Pulmonary artery endothelial cell (primary cell): ENCODE results near the gene CLDN9. TPM values are rescaled to one million over a fixed set of nuclear protein-coding genes. Genes with fewer than 3 reads are reported as not detected.

Experiments used
- DNase-seq: peaks from one replicate; pipeline ENCODE4 v3.0.0-alpha.2; 2011; ENCODE audit warnings: low read depth, low spot score
- total RNA-seq: library from RNA; depleted of rRNA; stranded (reverse); fragments of >200 nt; gene quantifications from 2 replicates; pipeline ENCODE4 v1.2.3, GENCODE V29; 2014

Gene CLDN9
- total RNA-seq, 1 donor from 2014 or later: not detected

DNA sequence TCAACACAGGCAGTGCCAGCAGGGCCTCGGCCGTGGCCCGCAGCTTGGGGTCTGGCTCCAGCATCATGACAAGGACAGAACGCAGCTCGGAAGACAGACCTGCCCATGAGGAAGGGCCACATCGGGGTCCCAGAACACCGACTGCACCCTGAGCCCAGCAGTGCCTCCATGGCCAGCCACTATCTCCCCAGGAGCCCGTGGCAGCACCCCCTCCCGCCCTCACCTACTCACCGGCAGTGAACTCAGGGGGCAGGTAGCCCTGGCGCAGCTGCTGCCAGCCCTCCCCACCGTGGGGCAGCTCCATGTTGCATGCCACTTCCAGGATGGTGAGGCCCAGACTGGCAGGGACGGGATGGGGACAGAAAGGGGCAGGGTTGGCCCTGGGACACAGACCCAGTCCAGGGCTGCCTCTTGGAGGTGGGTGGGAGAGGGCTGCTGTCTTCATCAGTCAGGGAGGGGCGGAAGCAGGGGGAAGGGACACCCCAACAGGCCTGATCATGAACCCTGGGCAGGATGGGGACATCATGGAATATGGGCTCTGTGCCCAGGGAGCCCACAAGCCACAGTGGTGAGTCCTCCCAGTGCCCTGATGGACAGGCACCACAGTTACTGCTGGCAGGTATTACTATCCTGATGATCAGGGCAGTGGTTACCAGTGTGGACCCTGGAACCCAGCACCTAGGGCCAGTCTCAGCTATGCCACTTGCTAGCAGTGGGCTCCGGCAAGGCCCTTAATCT lies 38.2 kb upstream of the CLDN9 start:
- no peak for DNase-seq

DNA sequence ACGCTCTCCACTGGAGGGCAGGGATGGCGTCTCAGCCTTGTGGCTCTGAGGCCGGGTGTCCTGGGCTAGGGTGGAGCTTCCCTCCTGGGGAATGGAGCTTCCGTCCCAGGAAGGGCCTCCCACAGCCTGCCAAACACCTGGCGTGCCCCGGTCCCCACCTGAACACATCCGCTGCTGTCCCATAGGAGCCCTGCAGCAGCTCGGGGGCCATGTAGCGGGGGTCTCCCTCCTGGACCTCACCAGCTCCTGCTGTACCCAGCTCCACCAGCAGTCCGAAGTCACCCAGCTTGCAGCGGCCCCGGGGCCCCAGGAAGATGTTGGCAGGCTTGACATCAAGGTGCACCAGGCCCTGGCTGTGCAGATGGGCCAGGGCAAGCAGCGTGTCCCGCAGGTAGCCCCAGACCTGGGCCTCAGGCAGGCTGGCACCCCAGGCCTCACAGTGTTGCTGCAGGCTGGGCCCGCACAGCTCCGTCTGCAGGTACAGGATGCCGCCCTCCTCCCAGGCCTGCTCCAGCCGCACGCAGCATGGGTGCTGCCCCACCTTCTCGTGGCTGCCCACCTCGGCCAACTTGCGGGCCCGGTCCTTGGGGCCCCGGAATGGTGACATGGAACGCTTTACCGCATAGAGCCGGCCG lies 37.4 kb upstream of the CLDN9 start:
- DNase-seq: no peak

DNA sequence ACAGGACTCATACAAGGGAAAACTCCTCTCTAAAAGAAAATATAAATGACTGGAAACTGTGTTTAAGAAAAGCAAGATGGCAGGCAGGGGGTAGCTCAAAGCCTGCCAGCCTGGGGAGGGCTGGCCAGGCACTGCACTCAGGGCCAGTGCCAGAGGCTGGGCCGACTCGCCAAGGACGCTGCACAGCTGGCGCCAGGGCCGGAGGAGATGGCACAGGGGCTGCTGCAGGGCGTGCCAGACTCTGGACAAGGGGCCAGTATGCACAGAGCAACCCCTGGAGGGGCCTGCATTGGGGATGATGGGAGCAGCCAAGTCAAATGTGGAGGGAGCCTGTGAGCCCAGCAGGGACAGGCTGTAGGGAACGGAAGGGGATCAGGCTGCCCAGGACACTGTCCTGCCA lies 36.5 kb upstream of the CLDN9 start:
- no peak for DNase-seq

DNA sequence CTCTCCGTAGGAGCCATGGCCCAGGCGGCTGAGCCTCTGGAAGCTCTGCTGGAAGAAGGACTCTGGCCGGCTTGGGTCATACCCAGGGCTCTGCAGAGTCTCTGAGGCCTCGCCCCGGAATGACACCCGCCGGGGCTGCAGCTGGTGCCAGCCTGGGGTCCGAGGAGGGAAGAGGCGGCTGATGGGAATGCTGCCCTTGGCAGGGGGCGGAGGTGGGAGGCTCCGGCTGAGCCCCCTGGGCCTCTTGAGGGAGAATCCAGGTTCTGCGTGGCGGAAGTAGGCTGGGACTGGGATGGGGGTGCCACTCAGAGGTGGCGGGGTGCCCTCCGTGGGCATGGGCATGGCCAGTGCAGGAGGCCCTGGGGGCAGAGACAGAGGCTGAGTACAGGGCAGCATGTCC lies 36.0 kb upstream of the CLDN9 start:
- no peak for DNase-seq

DNA sequence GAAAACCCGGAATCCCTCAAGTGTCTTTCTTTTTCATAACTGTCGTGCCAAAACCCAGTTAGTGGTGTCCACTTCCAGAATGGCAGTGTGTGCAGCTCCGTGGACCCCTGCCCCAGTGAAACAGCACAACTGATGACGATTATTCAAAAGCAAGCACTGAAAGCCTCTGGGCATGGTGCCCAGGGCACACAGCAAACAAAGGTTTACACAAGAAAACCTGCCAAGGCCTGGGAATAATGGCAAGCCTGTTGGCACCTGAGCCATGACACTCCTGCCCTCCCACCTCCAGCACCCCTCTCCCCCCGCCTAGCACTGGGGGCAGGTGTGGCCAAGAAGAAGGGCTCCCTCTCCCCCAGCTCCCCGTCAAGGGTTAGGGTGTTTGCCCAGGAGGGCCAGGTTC lies 35.3 kb upstream of the CLDN9 start:
- no peak for DNase-seq

DNA sequence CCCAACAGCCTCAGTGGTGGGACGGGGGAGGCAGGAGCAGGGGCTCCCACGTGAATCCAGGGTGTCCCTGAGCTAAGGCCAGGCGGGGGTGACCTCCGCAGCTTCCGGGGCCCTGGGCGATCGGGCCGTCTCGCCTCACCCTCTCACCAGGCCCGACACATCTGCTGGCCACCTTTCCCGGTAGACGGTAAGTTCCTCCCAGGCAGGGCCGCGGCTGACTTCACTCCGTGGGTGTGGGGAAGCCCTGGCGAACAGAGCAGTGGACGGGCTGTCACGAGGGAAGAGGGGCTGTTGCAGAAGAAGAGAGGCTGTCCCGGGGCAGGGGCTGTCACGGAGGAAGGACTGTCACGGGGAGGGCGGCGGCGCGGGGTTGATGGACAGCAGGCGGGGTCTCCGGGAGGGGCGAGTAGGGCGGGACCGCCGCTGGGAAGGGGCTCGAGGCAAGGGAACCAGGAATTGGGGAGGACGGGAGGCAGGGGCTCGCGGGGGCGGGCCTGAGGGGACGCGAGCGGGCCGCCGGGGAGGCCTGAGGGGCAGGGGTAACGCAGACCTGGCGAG lies 33.0 kb upstream of the CLDN9 start:
- no peak for DNase-seq

DNA sequence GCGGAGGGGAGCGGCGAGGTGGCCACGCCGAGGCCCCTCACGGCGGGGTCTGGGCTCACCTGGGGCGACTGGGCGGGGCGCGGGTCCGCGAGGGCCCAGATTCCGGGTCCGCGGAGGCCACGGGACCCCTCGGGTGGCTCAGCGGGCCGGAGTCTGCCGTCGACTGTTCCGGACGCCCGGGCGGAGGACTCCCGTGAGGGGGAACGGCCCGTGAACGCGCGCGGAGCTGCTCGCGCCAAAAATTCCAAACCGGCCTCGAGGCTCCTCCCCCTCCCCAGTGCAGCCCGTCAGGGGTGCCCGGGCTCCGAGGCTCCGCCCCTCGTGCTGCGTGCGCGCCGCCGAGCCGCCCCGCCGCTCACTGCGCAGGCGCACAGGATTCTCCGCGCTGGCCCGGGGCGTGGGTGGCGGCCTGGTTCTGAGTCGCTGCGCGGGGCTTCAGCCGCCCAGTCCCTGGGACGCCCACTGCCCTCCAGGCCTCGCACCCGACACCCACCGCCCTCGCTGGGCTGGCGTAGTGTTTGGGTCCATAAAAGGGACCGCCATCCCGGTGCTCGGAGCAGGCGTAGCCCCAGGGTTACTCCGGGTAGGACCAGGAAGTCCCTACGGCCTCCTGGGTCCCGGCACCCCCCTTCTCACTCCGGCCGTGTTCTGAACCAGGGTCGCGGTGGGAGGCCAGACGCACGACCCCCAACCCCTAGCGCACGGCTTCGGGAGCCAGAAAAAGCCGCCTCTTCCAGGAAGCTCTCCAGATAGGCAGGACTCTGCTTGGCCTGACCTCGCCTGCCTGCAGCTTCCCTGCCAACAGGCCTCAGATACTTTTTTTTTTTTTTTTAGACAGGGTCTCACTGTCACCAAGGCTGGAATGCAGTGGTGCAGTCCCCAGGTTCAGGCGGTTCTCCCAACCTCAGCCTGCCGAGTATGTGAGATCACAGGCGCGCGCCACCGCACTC lies 32.2 kb upstream of the CLDN9 start, which contains the start of gene PKMYT1:
PKMYT1 (minus strand) TSS at position 220 of the 950 bp plus-strand sequence. CDS start 789 bp downstream, outside the sequence.
- DNase-seq: no peak

DNA sequence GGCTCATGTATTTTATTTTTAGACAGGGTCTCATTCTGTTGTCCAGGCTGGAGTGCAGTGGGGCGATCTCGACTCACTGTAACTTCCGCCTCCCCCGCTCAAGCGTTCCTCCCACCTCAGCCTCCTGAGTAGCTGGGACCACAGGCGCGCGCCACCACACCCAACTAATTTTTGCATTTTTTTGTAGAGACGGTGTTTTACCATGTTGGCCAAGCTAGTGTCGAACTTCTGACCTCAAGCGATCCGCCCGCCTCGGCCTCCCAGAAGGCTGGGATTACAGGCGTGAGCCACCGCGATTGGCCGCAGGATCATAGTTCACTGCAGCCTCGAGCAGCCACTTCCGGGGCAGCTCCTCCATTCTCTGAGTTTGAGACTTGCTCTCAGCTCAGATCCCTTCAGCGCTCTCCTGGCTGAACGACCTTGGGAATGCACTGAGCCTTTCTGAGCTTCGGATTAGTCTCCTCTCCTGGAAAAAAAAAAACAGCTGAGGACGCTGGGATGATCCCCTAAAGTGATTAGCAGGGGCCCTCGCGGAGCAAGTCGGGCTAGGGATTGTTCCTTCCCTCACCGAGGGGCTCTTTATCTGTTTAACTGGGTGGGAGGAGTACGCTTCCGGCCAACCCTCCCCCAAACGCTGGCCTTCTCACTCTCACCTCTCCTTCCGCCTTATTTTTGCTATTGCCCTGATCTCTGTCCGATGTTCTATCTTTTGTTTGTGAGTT lies 31.4 kb upstream of the CLDN9 start:
- DNase-seq: no peak

DNA sequence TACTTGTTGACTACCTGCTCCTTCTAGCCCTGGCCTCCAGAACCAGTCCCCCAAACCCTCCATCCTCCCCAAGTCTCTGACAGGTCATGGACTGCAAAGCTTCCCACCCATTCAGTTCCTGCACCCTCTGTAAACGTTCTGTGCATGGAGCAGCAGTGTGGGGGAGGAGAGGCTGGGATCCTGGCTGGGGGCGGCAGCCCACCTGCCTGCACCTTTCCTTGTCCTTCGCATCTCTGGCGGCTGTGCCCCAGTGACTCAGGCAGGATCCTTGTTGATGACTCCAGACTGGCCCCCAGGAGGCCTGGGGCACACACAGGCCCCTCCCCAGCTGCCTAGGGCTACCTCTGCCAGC lies 30.8 kb upstream of the CLDN9 start:
- no peak for DNase-seq

DNA sequence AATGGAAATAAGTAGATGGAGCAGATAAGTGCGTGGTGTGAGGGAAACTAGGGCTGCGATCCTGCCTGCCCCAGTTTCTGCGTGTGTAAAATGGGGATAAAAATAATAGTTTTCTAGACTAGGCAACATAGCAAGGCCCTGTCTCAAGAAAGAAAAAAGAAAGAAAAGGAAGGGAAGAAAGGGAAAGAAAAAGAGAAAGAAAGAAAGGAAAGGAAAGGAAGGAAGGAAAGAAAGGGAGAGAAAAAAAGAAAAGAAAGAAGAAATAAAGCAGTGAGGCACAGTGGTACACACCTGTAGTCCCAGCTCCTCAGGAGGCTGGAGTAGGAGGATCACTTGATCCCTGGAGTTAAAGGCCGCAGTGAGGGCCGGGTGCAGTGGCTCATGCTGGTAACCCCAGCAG lies 30.3 kb upstream of the CLDN9 start:
- no peak for DNase-seq

DNA sequence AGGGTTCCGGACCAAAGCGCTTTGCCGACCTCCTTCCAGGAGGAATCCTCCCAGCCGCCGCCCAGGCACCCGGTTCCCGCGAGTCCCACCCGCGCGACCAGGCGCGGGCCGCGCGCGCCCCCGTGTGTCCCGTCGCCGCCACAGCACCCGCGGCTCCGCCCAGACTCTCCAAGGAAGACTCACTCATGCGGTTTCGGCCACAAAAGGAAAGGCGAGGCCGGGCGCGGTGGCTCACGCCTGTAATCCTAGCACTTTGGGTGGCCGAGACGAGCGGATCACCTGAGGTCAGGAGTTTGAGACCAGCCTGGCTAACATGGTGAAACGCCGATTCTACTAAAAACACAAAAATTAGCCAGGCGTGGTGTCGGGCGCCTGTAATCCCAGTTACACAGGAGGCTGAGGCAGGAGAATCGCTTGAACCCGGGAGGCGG lies 29.0 kb upstream of the CLDN9 start:
- DNase-seq: no peak

DNA sequence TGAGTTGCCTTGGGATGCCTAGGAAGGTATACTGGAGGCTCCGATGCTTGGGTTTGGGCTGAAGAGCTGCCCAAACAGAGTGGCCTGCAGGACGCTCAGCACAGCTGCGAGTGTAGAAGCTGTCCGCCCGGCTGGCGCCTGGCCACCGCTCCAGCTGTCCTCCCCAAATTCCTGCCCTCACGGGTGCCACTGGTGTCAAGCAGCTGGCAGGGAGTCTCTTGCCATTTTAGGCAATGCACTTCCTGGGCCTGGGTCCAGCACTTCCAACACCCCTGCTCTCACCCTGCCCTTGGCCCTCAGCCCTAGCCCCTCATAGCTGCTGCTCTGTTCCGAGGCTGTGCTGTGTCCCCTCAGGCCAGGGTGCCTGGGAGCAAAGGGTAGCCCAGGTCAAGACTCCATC lies 27.3 kb upstream of the CLDN9 start:
- no peak for DNase-seq

DNA sequence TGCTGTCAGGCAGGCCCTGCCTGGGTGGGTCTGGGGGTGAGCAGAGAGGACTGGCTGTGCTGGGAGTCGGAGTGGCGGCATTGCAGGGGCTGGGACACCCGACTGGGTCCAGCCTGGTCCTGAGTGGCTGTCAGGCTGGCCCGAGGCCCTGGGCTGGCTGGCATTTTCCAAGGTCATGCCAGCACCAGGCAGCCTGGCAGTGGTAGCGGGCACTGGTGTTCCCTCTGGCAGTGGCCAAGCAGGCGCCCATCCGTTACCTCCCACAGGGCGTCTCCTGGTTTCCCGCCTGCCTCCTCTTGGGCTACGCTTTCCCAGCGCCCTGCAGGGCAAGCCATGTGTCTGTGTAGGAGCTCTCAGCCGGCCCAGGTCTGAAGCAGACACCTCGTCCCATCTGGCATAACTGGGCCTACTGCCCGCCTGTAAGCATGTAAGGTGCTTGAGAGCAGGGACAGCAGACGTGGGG lies 26.8 kb upstream of the CLDN9 start:
- DNase-seq: no peak

DNA sequence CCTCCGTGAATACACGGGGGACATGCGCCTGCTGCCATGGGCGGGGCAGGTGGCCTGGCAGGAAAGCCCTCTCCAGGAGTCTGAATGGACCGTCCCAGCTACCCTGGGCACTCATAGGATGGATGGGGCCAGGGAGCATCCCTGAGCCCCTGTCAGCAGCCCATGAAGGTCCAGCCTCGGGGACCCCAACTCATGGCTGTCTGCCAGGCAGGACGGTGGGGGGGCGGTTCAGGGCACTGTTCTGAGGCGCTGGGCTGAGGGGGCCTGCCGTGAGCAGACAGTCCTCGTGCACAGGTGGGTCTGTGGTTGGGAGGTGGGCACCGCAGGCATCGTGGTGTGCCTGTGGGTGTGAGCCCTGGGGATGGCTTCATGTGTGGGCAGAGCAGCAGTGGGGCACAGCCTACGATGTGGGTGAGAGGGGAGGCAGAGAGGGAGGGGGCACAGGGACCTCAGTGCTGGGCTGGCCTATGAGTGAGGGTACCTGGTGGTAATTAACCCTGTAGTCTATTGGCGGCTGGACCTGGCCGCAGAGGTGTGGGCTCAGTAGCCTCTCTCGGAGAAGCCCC lies 26.0 kb upstream of the CLDN9 start:
- DNase-seq: no peak

DNA sequence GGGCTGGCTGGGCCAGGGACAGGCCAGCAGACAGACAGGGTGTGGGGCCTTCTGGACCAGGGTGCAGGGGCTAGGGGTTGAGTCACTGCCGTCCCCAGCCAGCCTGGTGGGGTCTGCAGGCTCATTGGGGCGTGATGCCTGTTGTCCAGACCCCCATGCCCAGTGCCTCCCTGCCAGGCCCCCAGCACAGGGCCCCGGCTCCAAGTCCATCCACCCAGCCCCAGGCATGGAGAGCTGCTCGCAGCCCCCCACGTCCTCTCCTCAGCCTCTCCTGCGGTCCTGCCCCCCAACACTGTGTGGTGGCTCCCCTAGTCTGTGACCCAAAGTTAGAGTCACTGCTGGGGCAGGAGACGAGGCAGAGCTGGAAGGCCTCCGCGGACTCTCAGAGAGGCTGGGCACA lies 25.4 kb upstream of the CLDN9 start:
- no peak for DNase-seq

DNA sequence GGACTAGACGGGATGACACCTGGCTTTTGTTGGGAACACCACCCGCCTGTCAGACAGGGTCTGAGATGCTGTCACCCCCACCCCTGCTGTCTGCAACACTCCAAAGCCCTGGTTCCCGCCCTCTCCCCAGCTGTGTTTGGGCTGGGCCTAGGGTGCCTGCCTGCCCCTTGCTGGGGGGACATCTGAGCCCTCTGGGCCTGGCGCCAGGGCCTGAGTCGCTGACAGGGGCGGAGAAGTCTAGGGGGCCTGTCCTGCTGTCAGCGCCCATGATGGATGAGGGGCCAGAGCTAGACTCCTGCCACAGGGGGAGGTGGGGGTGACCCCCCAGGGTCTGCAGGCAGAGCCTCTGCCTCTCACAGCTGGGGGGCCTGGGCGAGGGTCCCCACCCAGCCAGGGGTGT lies 24.9 kb upstream of the CLDN9 start:
- no peak for DNase-seq

DNA sequence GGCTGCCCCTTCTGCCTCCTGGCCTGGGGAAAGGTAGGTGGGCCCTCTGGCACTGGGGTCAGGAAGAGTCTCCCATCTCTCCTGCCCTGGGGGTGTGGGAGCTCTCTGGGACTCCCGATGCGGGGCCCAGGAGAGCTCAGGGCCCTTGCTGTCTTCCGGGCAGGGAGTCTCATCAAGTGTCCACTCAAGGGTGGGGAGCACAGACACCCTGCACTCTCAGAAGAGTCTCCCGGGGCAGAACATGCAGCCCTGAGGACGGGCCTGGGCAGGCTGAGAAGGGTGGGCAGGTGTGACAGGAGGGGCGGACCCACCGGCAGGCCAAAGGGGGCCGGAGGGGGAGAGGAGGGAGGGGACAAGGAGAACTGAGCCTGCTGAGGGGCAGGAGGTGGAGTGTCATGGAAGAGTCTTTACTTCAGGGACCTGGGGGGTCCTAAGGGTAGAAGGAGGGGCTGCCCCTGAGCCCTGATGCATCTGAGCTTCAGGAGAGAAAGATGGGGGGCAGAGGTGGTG lies 24.1 kb upstream of the CLDN9 start:
- DNase-seq: no peak

DNA sequence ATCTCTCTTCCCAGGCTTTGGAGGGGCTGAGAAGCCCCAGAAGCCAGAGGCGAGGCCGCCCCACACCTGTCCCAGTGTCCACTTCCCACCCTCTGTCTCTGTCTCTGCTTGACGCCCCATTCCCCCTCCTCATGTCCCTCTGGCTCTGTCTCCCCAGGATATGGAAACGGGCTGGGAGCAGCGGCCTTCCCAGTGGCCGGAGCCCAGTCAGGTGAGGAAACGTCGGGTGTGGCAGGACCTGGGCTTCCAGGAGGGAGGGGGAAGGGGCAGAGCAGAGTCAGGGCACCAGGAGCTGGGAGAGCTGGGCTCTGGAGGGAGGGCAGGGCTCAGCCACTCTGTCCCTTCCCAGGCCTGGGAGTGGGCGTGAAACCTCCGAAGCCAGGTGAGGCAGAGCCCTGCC lies 21.8 kb upstream of the CLDN9 start:
- DNase-seq: no peak

DNA sequence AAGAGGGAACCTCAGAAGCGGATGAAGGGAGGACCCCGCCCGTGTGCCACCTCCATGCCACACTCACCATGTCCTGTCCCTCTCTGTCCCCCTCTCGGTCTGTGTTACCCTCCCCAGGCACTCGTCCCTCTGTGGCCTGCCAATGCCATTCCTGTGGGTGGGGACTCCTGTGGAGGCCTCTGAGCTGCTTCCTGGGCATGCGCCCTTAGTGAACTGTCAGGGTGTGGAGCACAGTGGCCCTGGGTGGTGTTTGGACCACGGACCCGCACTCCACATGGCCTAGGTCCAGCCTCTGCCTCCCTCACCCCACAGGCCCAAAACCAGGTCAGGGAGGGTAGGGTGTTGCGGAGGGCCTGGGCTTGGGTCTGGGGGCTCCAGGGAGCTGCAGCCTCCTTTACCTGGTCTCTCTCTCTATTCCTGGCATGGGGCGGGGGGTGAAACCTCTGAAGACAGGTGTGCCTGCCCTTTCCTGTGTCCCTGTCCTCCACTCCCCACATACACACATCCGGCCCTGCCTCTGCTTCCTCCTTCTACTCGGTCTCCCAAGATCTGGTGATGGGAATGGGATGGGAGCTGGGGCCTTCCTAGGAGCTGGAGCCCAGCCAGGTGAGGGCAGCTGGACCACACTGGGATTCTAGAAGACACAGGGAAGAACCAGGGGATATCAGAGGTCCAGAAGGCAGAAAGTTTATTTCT lies 21.0 kb upstream of the CLDN9 start:
- DNase-seq: no peak
